Heart right ventricle (tissue), 16 donors: ENCODE results near the gene PDZD2. TPM values are rescaled to one million over a fixed set of nuclear protein-coding genes. Genes with fewer than 3 reads are reported as not detected.

Experiments
- ATAC-seq, 8 donors: fragments of 200-7000 bp; cut with Tn5 transposase; one replicate each; pipeline ENCODE4 v1.9.1; 2020; ENCODE audit warnings: mild to moderate bottlenecking in 8 of 8, moderate library complexity in 8 of 8, moderate number of reproducible peaks in 1 of 8
- DNase-seq, 2 donors: peaks; one replicate each; pipeline ENCODE4 v3.0.0-alpha.2; 2020
- H3K27ac ChIP-seq, 10 donors: fragments of 200-600 bp; sonication (generic) in 2 of 10; one replicate each; pipeline versions ENCODE4 v1.5.0 to v1.8.0; 2020 to 2022; ENCODE audit warnings: mild to moderate bottlenecking in 3 of 10
- H3K27me3 ChIP-seq, 7 donors: fragments of 200-600 bp; one replicate each; pipeline ENCODE4 v1.8.0; 2021 to 2022; ENCODE audit warnings: mild to moderate bottlenecking in 2 of 7
- H3K36me3 ChIP-seq, 9 donors: fragments of 200-600 bp; sonication (generic) in 1 of 9; one replicate each; pipeline versions ENCODE4 v1.5.0 to v1.8.0; 2020 to 2022; ENCODE audit warnings: mild to moderate bottlenecking in 2 of 9
- H3K4me1 ChIP-seq, 9 donors: fragments of 200-600 bp; sonication (generic) in 1 of 9; one replicate each; pipeline versions ENCODE4 v1.5.0 to v1.8.0; 2020 to 2022; ENCODE audit warnings: mild to moderate bottlenecking in 4 of 9
- H3K4me3 ChIP-seq, 10 donors: fragments of 200-600 bp; sonication (generic) in 2 of 10; one replicate each; pipeline versions ENCODE4 v1.5.0 to v1.8.0; 2020 to 2022; ENCODE audit warnings: mild to moderate bottlenecking in 7 of 10, moderate library complexity in 2 of 10
- H3K9me3 ChIP-seq, 11 donors: fragments of 200-600 bp in 10 of 11; sonication (generic) in 2 of 11; one replicate each; pipeline versions ENCODE4 v1.5.0 to v1.8.0; 2013 to 2022; ENCODE audit warnings: mild to moderate bottlenecking in 2 of 11, control low read depth in 1 of 11, moderate library complexity in 1 of 11
- CTCF ChIP-seq, 9 donors: fragments of 200-600 bp; sonication (generic) in 2 of 9; IDR thresholded peaks; one replicate each; pipeline versions ENCODE4 v1.5.0 to v1.8.0; 2021 to 2022; ENCODE audit warnings: antibody characterized with exemption in 9 of 9, mild to moderate bottlenecking in 5 of 9, moderate library complexity in 1 of 9
- WGBS, 2 donors: extraction: QIAGEN DNeasy Blood & Tissue Kit; methylation state at CpG; one replicate each; pipeline ENCODE4 v1.1.7; 2013; ENCODE audit warnings: inconsistent platforms in 1 of 2; 5-methylcytosine and 5-hydroxymethylcytosine counted together
- intact Hi-C, 10 donors: fragments of 100-400 bp; cut with DNase I; formaldehyde crosslinking; loops; one replicate each; pipeline versions ENCODE4 v1.11.1 to v1.14.2; 2022
- polyA plus RNA-seq, 2 donors: library from polyadenylated mRNA; stranded (reverse); fragments of 200-250 nt; gene quantifications; one replicate each; pipeline ENCODE4 v1.2.3, GENCODE V29; 2013
- total RNA-seq, 10 donors: library from RNA; stranded (reverse); fragmentation: NEBNext Ultra II Directional in 3 of 10; extraction: Animal tissue kit (Norgen Biotek cat#: 25700) in 3 of 10; gene quantifications; one replicate each; pipeline versions ENCODE4 v1.2.1 to v1.2.4, GENCODE V29; 2021 to 2023
- donor health status: Arrhythmogenic right ventricular cardiomyopathy.
- donor health status: ischemic (EF 13 %, LVEDD 7.1; RV severe dilation, severe dysfunction).
- donor health status: healthy with polysubstance abuse.
- donor health status: DM: no; HTN: yes; CAD: no.
- donor health status: DM: no; HTN: no; CAD: no.
- donor health status: ischemic (EF 25% LVEDD 6.9; RV normal size, moderate dysfunction).
- donor health status: ischemic (EF 25% LVEDD 5.7; RV mildly dilated, moderate dysfunction).
- donor health status: healthy.
- donor health status: DM: yes; HTN: yes; CAD: no.
- donor health status: Ischemic cardiomyopathy.
- donor health status: ischemic (EF 35%, LVEDD 5.7; RV mildly dilated, moderate dysfunction).
- donor health status: nonischemic (EF 11% LVEDD 7.7; RV severe dilation, severe dysfunction).
- donor health status: DM: yes; HTN: yes; CAD: no.
- donor health status: PGD.
- donor health status: ischemic (EF 29% LVEDD 5.4; RV normal size, mild dysfunction).
- donor health status: nonischemic (EF 23%, LVEDD 6.1; RV moderate dilation, normal function).

PDZD2 gene
- total and polyA plus RNA-seq, 12 donors = 9.0 to 117 (median 82.5) TPM

- DNase-seq (no peak), ATAC-seq (no peak)
- TF ChIP-seq CTCF (IDR thresholded peaks at IDR 0.05) = no peak
- intact Hi-C loops = no loop called here
- peaks cover 0 to 7% (median 0%) of the 10 kb centered on the region in 9 donors for H3K4me1 ChIP-seq
- H3K9me3 ChIP-seq = peaks cover 0 to 7% (median 0%) of the 10 kb centered on the region in 11 donors
- H3K27ac ChIP-seq = no peak overlapping the region
- no peaks in the 10 kb centered on the region for H3K36me3 ChIP-seq
- 70 to 87% methylated on average over 2 of the region's 2 CpGs for whole genome bisulfite sequencing, 2 donors
- no peak overlapping the region for H3K4me3 ChIP-seq
- H3K27me3 ChIP-seq = no peaks in the 10 kb centered on the region
These were observed 31.4 kb upstream of the PDZD2 start for GRCh38 chr5:31607546-31607945.

- Histone ChIP-seq H3K36me3 (no peaks in the 10 kb centered on the region), H3K4me3 (no peak overlapping the region), H3K9me3 (peaks cover 0 to 7% (median 0%) of the 10 kb centered on the region in 11 donors), H3K27ac (peak overlapping the region in 4 of 10 donors; percentile 0 to 67 (median 23)), H3K27me3 (no peaks in the 10 kb centered on the region), H3K4me1 (peaks cover 4 to 20% (median 13%) of the 10 kb centered on the region in 9 donors)
- intact Hi-C loops = no loop called here
- WGBS, 2 donors = 51 to 76% methylated on average over 2 of the region's 2 CpGs
- DNase-seq (no peak), ATAC-seq (peak in 6 of 8 donors; percentile 57 to 92 (median 66))
- TF ChIP-seq CTCF (IDR thresholded peaks at IDR 0.05) = no peak
These were observed 27.9 kb upstream of the PDZD2 start for GRCh38 chr5:31611002-31611401.

- 43 to 47% methylated on average over 1 of the region's 1 CpG for WGBS, 2 donors
- peak in 1 of 8 donors; percentile 11 for ATAC-seq
- Histone ChIP-seq H3K4me3 (no peak overlapping the region), H3K27me3 (no peaks in the 10 kb centered on the region), H3K27ac (peak overlapping the region in 1 of 10 donors; percentile 40), H3K9me3 (peaks cover 0 to 8% (median 0%) of the 10 kb centered on the region in 11 donors), H3K36me3 (no peaks in the 10 kb centered on the region), H3K4me1 (peaks cover 4 to 27% (median 13%) of the 10 kb centered on the region in 9 donors)
- no peak for TF ChIP-seq CTCF (IDR thresholded peaks at IDR 0.05)
- DNase-seq = no peak
- intact Hi-C loops = no loop called here
These were observed 25.3 kb upstream of the PDZD2 start for GRCh38 chr5:31613651-31614050.

- Histone ChIP-seq H3K27ac (peak overlapping the region in 1 of 10 donors; percentile 40), H3K36me3 (no peaks in the 10 kb centered on the region), H3K4me1 (peaks cover 4 to 27% (median 13%) of the 10 kb centered on the region in 9 donors), H3K27me3 (no peaks in the 10 kb centered on the region), H3K9me3 (peaks cover 0 to 8% (median 0%) of the 10 kb centered on the region in 11 donors), H3K4me3 (no peak overlapping the region)
- DNase-seq = peak in 1 of 2 donors; percentile 16
- no peak for TF ChIP-seq CTCF (IDR thresholded peaks at IDR 0.05)
- 36 to 52% methylated on average over 11 of the region's 11 CpGs for WGBS, 2 donors
- intact Hi-C loops = no loop called here
- ATAC-seq = peak in 6 of 8 donors; percentile 47 to 66 (median 57)
These were observed 24.5 kb upstream of the PDZD2 start for GRCh38 chr5:31614151-31615020.
